ENCODE measurements around the gene TEX22.

TEX22 gene

DNA sequence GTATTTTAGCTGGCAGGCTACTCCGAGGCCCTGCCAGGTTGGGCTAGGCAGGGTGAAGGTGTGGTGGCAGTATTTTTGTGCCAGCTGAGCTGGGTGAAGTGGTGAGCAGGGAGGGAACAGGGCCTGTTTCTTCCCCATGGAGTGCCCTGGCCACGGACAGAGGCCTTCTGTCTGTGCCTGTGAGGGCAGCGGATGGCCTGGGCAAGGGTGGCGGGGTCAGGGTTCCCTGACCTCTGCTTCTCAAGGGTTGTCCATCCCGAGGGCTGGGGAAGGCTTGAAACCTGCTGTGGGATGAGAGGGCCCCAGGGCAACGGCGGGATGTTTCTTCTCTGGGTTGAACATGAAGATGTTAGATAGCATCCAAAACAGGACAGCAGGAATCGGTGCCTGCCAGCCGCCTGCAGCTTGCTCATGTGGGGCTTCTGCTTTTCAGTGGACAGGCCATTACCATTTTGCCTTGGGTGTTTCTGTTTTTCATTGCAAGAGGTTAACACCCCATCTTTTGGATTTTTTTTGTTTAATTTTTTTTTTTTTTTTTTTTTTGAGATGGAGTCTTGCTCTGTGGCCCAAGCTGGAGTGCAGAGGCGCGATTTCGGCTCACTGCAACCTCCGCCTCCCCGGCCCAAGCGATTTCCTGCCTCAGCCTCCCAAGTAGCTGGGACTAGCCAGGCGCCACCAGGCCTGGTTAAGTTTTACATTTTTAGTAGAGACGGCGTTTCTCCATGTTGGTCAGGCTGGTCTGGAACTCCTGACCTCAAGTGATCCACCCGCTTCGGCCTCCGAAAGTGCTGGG, 24.6 kb downstream of the TEX22 start:
- DNase-seq, result no peak

DNA sequence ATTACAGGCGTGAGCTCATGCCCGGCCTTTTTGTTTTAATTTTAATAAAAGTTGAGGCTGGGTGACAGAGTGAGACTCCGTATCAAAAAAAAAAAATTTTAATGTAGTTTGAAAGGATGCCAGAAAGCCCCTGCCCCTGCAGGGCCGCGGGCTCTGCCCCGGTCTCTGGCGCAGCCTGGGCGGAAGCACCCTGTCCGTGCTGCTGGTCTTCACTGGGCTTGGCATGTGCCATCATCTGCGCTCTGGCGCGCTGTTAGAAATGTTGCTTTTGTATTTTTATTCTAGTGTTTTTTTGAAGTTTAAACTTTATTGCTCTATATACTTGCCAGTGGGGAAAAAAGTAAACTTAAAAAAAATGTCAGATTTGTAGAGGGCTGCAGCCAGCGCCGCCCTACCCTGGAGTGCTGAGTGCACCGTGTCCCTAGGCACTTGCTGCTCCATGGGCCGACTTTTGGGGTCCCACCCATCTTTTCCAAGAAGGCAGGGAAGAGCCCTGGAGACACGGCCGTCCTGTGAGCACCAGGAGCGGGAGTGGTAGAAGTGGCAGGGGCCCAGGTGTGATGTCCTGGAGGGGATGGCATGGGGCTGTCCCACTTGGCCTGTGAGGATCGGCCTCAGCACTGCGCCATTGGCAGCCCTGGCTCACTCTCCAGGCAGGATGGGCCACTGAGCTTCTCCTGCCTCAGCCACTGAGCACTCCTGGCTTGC, 25.3 kb downstream of the TEX22 start:
- no peak for DNase-seq

DNA sequence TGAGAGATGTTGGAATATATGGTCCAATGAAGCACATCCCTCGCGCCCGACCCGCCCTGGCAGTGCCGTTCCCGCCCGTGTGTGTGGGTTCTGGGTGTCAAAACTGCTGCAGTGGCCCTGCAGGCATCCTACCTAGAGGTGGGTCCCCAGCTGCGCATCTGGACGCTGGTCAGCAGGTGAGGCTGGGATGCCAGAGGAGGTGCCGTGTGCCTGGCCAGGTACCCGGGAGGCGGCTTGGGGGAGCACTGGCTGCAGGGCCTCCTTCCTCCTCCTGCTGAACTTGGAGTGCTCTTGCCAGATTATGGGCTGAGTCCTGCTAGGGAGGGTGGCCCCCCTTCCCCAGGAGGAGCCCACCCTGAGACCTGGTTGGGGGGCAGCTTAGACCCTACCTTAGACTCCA, 26.5 kb downstream of the TEX22 start:
- DNase-seq, result no peak

DNA sequence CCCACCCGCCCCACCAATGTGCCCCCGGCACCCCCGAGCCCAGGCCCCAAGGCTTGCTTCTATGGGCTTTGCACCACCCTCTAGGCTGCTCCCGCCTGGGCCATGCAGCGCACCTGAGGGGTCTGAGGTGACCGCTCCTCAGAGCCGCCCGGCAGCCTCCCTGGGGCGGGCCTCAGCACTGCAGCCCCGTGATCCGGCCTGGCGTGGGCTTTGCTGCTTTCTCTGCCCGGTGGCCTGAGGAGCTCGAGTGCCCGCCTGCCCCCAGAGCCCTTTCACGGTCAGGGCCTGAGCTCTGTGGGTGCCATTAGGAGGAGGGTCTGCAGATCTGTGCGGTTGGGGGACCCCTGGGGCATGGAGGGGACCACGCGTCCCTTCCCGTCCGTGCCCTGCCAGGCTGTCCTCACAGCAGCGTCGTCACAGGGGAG, 27.5 kb downstream of the TEX22 start:
- DNase-seq, result no peak

DNA sequence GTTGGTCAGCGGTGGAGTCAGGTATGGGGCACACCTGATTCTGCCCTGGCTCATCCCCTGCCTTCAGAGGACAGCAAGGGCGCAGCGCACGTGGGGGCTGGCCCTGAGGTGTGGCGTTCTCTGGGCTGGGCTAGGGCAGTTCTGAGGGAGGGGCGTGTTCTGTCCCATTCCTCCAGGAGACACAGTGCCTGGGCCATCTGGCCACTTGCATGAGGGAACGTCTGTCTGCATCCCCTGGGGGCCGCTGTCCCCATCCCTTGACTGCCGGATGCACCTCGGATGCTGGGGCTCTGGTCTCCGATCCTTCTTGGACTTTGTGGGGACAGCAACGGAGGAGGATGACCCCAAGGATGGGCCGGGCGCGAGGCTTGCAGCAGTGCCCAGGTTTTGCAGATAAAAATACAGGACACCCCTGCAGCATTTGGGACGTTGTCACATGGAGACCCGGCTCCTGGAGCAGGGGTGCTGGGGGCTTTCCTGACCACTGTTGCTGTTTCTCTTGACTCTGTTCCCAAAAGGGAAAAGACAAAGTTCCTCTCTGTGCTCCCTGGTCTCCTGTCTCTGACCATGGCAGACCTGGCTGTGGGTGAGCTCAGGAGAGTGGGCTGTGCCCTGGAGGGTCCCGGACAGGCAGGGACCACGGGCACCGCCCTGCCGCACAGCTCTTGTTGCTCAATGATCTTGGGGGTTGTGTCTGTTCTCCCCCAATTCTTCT, 28.2 kb downstream of the TEX22 start:
- DNase-seq, result no peak

DNA sequence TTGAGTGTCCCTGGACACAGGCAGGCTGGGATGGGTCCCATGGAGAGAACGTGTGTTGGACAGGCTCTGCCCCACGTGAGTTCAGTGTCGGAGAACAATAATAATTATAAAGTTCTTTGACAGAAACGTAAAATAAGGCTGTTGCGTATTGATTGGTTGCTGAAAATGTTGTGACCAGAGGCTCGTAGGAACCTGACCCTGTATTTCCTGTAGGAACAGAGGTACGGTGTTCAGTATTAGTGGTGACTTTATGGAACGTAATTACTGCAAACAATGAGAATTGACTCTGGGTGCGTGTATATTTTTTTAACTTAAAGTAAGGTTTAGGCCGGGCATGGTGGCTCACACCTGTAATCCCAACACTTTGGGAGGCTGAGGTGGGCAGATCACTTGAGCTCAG, 29.1 kb downstream of the TEX22 start:
- DNase-seq, result no peak

DNA sequence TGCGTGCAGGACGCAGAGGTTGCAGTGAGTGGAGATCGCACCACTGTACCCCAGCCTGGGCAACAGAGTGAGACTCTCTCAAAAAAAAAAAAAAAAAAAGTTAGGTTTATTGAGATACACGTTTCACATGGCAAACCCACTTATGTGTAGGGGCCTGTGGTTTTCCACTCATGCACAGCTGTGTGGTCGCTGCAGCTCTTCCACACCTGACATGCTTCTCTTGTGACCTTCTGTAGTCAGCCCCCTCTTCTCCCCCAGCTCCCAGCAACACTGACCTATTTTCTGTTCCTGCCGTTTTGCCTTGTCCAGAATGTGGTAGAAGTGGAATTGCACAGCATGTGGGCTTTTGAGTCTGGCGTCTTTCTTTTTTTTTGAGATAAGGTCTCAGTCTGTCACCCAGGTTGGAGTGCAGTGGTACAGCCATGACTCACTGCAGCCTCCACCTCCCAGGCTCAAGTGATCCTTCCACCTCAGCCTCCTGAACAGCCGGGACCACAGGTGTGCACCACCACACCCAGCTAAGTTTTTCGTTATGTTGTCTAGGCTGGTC, 29.7 kb downstream of the TEX22 start:
- DNase-seq, result no peak

DNA sequence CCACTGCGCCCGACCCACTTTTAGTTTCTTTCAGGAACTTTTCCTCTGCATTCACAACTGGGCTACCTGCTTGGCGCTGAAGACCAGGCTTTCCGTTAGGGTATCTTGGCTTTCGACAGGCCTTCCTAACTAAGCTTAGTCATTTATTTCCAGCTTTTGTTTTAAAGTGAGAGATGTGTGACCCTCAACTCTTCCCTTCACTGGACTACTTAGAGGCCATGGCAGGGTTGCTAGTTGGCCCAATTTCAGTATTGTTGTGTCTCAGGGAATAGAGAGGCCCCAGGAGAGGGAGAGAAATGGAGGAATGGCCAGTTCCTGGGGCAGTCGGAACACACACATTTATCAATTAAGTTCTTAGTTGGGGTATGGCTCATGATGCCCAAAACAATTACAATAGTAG, 31.7 kb downstream of the TEX22 start:
- no peak for DNase-seq

DNA sequence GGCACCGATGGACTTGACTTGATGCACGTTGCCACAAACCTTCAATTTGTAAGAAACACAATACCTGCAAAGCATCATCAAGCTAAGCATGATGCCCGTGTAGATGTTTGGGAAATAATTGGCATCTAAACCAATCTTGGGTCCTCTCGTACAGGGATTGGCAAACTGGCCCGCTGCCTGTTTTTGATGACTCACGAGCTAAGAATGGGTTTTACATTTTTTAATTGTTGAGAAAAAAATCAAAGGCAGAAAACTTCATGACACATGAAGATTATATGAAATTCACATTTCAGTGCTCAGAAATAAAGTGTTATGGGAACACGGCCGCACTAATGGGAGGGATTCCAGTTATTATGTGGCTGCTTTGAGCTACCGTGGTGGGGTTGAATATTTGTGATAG, 32.2 kb downstream of the TEX22 start:
- no peak for DNase-seq

DNA sequence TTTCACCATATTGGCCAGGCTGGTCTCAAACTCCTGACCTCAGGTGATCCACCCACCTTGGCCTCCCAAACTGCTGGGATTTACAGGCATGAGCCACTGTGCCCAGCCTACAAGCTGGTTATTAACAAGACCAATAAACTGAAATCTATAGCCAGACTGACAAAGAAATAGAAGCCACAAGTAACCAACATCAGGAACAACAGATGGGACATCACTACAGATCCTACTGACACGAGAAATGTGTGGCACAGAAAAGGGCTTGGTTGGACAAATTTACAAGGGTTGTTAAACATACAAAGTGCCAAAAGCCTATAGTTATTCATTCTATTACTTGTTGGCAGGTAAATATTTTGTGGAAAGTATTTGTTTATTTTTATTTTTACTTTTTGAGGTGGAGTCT, 32.9 kb downstream of the TEX22 start:
- no peak for DNase-seq

DNA sequence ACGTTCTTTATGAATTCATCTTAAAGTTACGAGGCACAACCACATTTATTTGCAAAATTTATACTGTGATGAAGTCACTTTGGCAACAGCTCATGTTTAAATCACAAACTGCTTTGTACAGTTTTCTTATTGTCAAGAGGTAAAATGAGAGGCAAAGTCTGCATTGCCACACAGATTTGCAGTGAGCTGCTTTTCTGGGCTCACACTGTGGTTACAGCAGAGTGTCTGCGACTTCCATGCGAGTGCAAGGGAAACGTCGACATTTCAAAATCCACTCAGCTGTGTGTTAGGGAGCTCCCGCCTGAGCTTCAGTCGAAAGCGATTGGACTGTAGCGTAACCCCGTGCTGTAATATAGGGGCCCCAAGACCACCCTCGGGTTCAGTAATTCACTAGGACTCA, 34.3 kb downstream of the TEX22 start:
- no peak for DNase-seq

DNA sequence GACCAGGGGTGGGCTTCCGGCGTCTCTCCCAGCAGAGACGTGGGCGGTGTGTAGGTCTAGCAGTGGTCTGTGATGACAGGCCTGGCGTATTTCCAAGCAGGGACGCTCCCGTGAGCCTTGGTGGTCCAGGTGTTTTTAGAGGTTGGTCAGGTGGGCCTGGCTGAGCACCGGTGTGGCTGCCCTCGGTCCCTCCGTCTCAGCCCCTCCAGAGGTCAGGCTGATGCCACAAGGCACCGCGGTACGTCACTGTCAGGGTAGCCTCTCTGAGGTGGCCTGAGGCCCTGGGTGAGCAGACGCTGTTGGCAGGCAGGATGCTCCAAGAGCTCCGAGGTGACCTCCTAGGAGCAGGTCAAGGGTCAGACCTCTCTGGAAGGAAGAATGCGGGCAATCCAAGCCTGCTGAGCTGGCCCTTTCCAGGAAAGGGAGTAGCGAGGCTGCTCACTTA, 34.8 kb downstream of the TEX22 start:
- no peak for DNase-seq

DNA sequence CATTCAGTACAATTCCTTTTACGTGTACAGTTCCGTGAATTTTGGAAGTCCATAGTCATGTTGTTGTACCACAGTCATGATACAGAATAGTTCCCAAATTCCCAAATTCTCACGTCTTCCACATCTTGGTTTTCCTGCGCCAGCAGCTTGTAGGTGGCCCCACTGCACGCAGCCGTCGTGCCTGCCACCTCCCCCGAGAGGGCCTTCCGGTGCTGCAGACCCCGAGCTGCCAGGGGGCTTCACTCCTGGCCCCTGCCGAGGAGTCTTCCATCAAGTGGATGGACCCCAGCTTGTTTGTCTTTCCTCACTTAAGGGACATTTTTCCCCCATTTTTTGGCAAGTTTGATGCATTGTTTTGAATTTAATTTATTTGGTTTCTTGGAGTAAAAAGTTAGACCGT, 38.1 kb downstream of the TEX22 start:
- DNase-seq, result no peak

DNA sequence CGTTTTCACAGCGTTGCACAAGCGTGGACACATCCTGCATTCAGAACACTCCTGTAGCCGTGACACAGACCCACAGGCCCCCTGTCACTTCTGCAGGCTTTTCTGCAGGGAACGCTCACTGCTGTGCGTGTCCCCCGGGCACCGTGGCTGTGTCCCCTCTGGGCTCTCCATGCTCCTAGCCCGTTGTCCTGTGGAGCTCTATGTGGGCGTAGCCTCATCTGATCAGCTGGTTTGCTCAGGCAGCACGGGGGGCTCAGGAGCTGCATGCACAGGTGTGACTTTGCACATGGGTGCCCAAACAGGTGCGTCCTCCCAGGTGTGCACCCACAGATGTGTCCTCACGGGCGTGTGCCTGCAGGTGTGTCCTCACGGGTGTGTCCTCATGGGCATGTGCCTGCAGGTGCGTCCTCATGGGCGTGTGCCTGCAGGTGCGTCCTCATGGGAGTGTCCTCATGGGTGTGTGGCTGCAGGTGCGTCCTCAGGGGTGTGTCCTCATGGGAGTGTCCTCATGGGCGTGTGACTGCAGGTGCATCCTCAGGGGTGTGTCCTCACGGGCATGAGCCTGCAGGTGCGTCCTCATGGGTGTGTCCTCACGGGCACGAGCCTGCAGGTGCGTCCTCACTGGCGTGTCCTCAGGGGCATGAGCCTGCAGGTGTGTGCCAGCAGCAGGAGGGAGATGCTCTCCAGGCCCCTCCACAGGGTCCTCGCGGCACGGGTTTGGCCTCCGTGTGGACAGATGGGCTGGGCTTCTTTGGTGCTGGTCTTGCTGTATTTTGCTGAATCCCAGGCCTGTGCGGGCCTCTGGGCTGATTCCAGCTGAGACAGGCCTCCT, 38.8 kb downstream of the TEX22 start:
- DNase-seq, result no peak

DNA sequence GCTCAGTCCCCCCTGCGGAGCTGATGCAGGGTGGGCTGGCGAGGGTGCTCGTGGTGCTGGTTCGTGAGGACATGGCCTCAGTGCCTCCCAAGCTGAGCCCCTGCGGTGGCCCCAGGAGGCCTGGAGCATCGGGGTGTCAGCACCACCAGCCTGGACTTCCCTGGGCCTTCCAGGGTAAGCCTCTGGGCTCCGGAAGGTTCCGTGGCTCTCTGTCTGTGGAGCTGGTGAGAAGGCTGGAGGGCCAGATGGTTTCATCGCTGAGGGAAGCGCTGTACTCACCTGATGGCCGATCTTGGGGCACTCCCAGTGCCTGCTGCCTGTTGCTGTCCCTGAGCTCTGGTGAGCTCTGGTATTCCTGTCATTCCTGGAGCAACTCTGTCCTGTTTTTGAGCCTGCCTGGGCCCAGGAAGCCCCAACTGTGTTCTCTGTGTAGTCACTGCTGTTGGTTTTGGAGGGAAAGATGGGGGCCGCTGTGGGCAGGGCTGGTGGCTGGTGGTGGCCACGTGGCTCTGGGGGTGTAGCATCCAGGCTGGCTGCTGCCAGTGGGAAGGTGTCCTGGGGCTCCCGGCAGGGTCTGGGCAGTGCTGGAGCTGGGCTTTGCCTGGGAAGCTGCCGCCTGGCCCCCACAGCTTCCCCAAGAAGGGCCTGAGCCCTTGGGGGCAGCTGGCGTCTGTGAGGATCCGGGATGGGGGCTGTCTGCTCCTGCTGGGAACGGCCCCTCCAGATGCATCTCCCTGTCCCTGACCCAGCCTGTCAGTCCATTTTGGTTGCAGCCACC, 39.6 kb downstream of the TEX22 start:
- no peak for DNase-seq

DNA sequence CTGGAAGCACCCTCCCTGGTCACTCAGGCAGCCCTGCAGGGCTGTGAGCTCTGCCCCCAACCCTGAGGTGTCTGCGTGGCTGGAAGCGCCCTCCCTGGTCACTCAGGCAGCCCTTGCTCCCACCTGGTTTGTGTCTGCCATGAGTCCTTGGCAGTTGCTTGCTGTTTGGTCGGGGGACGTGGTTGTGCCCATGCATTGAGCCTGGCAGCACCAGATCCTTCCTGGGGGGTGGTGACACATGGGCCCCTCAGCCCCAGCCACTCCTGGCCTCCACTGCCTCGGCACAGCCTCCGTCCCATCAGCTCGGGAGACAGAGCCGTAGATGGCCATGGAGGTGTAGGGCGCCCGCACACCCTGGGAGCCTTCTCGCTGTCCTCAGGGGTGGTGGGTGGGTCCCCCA, 40.8 kb downstream of the TEX22 start:
- no peak for DNase-seq

DNA sequence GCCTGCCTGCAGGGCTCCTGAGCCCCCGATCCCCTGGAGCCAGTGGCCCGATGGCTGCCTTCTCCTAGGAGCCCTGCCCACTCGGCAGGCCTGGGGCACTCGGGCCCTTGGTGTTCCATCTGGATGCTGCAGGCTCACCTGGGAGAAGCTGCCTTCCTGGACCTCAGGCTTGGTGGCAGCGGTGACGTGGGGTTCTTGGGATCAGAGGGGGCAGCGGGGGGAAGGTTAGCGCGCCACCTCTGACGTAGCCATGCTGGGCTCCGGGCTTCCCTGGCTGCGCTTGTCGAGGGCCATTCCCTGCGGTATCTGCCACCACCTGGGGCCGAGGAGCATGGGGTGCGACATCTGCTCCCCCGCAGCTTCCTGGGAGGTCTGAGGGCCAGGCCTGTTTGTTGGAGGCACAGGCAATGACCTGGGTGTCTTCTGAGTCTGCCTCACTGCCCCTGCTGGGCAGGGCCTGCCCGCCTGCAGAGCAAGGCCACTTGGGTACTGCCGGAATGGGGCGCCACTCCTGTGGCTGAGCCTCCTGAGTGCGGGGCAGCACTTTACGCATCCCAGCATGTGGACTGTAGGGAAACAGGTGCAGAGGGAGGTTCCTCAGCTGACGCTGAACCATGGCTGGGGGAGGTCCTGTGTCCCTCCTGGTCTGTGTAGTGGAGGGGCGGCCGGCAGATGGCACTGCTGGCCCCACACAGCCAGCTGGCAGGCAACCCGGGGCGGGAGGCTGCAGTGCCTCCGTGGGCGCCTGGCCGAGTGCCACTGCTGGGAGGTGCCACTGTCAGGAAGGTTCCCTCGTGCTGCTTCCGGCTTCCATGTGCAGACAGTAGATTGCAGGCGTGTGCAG, 41.6 kb downstream of the TEX22 start:
- DNase-seq, result no peak

DNA sequence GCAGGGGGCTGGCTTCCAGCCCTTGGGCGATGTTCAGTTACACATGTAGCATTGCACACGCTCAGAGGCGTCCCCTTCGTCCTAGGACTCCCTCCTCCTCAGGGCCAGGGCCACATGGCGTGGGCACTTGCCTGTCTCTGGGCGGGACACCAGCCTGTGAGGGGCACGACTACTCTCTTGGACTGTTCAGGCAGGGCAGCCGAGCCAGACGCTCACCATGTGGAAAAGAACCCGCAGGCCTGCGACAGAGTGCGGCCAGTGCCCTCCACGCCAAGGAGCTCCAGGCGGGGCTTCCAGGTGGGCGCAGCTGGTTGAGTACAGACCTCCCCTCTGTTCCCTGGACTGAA, 42.2 kb downstream of the TEX22 start:
- no peak for DNase-seq

DNA sequence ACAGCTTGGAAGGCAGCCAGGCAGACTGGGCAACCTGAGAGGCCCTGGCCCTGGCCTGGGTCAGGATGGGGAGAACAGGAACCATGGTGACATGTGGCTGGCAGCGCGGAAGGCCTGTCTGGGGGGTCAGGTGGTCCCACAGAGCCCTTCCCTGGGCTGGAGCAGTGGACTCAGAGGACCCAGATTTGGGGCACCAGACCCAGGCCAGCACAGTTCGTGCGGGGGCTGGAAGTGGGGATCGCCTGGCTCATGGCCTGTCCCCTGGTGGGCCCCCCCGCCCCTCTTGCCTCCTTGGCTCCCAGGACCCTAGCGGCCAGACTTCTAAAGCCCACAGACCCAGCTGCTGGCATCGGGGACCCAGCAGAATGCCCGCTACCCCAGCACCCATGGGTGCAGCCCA, 42.7 kb downstream of the TEX22 start:
- DNase-seq, result no peak

DNA sequence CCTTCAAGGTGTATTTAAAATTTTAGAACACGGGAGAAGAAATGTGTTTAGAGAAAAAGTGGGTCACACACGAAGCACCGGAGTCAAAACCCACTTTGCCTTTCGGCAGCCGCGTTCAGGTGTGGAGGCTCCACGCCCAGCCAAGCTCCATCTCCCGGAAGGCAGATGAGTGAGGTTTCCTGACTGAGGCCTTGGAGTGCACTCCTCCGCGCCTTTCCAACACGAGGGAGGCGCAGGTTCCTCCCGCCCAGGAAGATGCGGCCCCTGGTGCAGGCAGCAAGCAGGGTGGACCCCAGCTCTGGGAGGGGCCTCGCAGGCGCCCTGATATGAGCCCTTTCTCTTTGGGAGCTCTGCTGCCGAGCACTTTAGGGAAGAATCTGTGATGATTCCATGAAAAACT, 43.8 kb downstream of the TEX22 start:
- DNase-seq, result no peak

DNA sequence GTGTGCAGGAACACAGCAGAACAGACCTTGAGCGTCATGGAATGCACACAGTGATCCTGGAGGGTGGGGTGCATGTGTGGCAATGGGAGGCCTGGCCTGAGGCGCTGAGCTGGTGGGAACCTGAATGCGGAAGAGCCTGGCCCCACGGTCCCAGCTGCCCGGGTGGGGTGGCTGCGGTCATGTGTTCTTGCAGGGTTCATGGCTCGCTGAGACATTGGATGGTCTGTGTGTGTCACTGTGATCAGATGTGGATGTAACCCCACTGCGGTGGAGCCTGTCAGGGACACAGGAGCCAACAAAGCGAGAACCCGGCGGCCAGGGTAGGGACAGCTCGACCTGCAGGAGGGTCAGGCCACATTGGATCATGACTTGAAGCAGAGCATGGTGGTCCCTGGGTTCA, 44.5 kb downstream of the TEX22 start:
- no peak for DNase-seq
